Measurements from ENCODE around the gene SNRPD2.

DNA sequence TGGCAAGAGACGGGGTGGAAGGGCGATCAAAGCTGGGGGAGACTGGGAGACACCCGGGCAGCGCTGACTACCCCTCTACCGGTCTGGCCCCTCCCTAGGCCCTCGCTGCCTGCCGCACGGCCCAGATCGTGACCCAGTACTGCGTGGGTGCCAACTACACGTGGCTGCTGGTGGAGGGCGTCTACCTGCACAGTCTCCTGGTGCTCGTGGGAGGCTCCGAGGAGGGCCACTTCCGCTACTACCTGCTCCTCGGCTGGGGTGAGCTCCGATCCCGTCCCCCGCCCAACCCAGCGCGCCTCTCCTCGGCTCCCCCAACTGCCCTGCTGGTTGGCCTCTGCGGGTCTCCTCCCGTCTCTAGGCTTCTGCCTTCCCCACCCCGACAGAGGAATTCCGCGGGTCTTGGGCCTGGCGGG, 14.9 kb downstream of the SNRPD2 start:
- TF ChIP-seq GATA2 (IDR thresholded peaks at IDR 0.05; ENCODE audit: low read depth, low read length), result no peak
- no peak for TF ChIP-seq GATA3 (IDR thresholded peaks at IDR 0.05; ENCODE audit: low read depth, low read length)

All from SH-SY5Y (cell line).